Measurements from ENCODE around the gene FHOD3. TPM values are rescaled to one million over a fixed set of nuclear protein-coding genes. Genes with fewer than 3 reads are reported as not detected.
A peak's percentile ranks its signal among the peaks of the same experiment; 100 is the strongest.

The FHOD3 gene
- total and polyA plus RNA-seq, 2 experiments from 2014 or later, result 2.7 to 8.7 TPM

- H2AFZ ChIP-seq, result no peak overlapping the region
- no peak overlapping the region for H3K27ac ChIP-seq (ENCODE audit: low read depth)
- Mint-ChIP-seq H3K36me3 (ENCODE audit: low read depth) (no peaks in the 10 kb centered on the region), H3K27ac (no peak overlapping the region), H3K4me1 (peaks cover 17% of the 10 kb centered on the region), H3K4me3 (peak overlapping the region; percentile 56), H3K27me3 (ENCODE audit: insufficient read depth, low read depth, poor library complexity) (peaks cover 10% of the 10 kb centered on the region), H3K9me3 (no peaks in the 10 kb centered on the region)
- H3K36me3 ChIP-seq (ENCODE audit: insufficient read depth), result no peaks in the 10 kb centered on the region
- peaks cover 7% of the 10 kb centered on the region for H4K20me1 ChIP-seq (replicated peaks; ENCODE audit: insufficient read depth)
- H3K4me3 ChIP-seq, result peak overlapping the region; percentile 87
- DNase-seq (ENCODE audit: low spot score) (no peak), ATAC-seq (no peak)
- H3K4me1 ChIP-seq (ENCODE audit: insufficient read depth), result peaks cover 11% of the 10 kb centered on the region
- H3K9me2 ChIP-seq (ENCODE audit: insufficient read depth), result no peaks in the 10 kb centered on the region
- H3K27me3 ChIP-seq (ENCODE audit: insufficient read depth), result peaks cover 53% of the 10 kb centered on the region
- 0 out of 2 replicates have a peak, but pooled peaks cover 2% of the 10 kb centered on the region for H3K79me2 ChIP-seq (replicated peaks; ENCODE audit: insufficient read depth)
- TF ChIP-seq CREB1 (CRISPR knock-in tag; IDR thresholded peaks at IDR 0.05; ENCODE audit: low read depth) (no peak), REST (IDR thresholded peaks at IDR 0.05; ENCODE audit: unreplicated experiment) (no peak), CTCF (conservative IDR thresholded peaks at IDR 0.05; ENCODE audit: low read depth in 2 of 2) (no peak), JUNB (IDR thresholded peaks at IDR 0.05; ENCODE audit: unreplicated experiment) (no peak), POLR2AphosphoS5 (IDR thresholded peaks at IDR 0.05; ENCODE audit: low read depth) (no peak)
- H3F3A ChIP-seq (replicated peaks; ENCODE audit: low read depth), result no peaks in the 10 kb centered on the region; the same call in 1 of the 2 replicates
- H3K4me2 ChIP-seq, result peak overlapping the region; percentile 94
Observed at GRCh38 chr18:36299015-36299414, 1.5 kb downstream of the FHOD3 start.

DNA sequence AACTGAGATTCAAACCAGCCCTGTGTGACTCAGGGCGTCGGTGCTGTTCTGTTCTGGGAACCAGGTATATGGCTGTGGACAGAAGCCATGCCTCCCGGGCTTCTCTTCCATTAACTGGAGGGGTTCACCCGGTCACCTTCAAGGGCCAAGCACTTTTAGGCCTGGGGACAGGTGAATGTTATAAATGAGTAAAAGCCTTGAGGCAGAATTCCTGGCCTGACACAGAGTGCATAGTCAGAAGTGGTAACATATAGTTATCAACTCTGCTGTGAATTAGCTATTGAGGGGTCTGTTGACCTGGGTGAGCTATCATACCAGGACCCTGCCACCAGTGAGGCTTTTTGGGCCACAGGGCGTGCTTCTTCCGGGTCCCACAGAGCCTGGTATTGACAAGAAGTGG is 2.7 kb downstream of the FHOD3 start:
- H3K27me3 ChIP-seq (ENCODE audit: insufficient read depth), result peaks cover 41% of the 10 kb centered on the region

More for the DNA sequence above, 2.7 kb downstream of the FHOD3 start:
- Mint-ChIP-seq H3K27ac (no peak overlapping the region), H3K9me3 (no peaks in the 10 kb centered on the region), H3K4me3 (no peak overlapping the region), H3K27me3 (ENCODE audit: insufficient read depth, low read depth, poor library complexity) (peaks cover 10% of the 10 kb centered on the region), H3K36me3 (ENCODE audit: low read depth) (no peaks in the 10 kb centered on the region), H3K4me1 (peaks cover 17% of the 10 kb centered on the region)
- Histone ChIP-seq H3K4me3 (no peak overlapping the region), H3K79me2 (replicated peaks; ENCODE audit: insufficient read depth) (0 out of 2 replicates have a peak, but pooled peaks cover 2% of the 10 kb centered on the region), H4K20me1 (replicated peaks; ENCODE audit: insufficient read depth) (peaks cover 7% of the 10 kb centered on the region), H3K9me2 (ENCODE audit: insufficient read depth) (no peaks in the 10 kb centered on the region), H2AFZ (no peak overlapping the region), H3K27ac (ENCODE audit: low read depth) (no peak overlapping the region), H3K4me1 (ENCODE audit: insufficient read depth) (peaks cover 11% of the 10 kb centered on the region), H3K36me3 (ENCODE audit: insufficient read depth) (no peaks in the 10 kb centered on the region), H3K4me2 (no peak overlapping the region), H3F3A (replicated peaks; ENCODE audit: low read depth) (no peaks in the 10 kb centered on the region; the same call in 1 of the 2 replicates)
- no peak for TF ChIP-seq ZNF331 (CRISPR knock-in tag; IDR thresholded peaks at IDR 0.05; ENCODE audit: low read depth)
- no peak for TF ChIP-seq NANOG (IDR thresholded peaks at IDR 0.05; ENCODE audit: borderline replicate concordance)
- no peak for TF ChIP-seq JUNB (IDR thresholded peaks at IDR 0.05; ENCODE audit: unreplicated experiment)
- no peak for TF ChIP-seq ZNF462 (CRISPR knock-in tag; IDR thresholded peaks at IDR 0.05)
- ATAC-seq, result no peak
- no peak for DNase-seq (ENCODE audit: low spot score)
